KMS-11 (cell line): ENCODE results near the gene DKC1.

Experiments used
- H2AFZ ChIP-seq: fragments of 200-600 bp; sonication (generic); 2 replicates; pipeline ENCODE4 v1.6.1; 2016; ENCODE audit warnings: antibody characterized with exemption, mixed run types, low read depth
- H3K27ac ChIP-seq: fragments of 200-600 bp; sonication (generic); 2 replicates; pipeline ENCODE4 v1.6.1; 2016; ENCODE audit warnings: mild to moderate bottlenecking, mixed run types
- H3K27me3 ChIP-seq: fragments of 200-600 bp; sonication (generic); 2 replicates; pipeline ENCODE4 v1.6.1; 2017; ENCODE audit warnings: mild to moderate bottlenecking, low read depth, mixed run types, moderate library complexity; ENCODE audit not compliant: insufficient read depth
- H3K36me3 ChIP-seq: fragments of 200-600 bp; sonication (generic); 2 replicates; pipeline ENCODE4 v1.6.1; 2017; ENCODE audit warnings: mild to moderate bottlenecking, mixed run types; ENCODE audit not compliant: insufficient read depth
- H3K4me1 ChIP-seq: fragments of 200-600 bp; sonication (generic); 2 replicates; pipeline ENCODE4 v1.6.1; 2016; ENCODE audit warnings: mild to moderate bottlenecking, low read depth, mixed run types; ENCODE audit not compliant: poor library complexity, severe bottlenecking
- H3K4me2 ChIP-seq: fragments of 200-600 bp; sonication (generic); 2 replicates; pipeline ENCODE4 v1.7.0; 2016; ENCODE audit warnings: mild to moderate bottlenecking, mixed run types
- H3K4me3 ChIP-seq: fragments of 200-600 bp; sonication (generic); IDR thresholded peaks from 2 replicates; pipeline ENCODE4 v1.6.1; 2017; ENCODE audit warnings: low read depth, low read length, mixed read lengths; ENCODE audit not compliant: insufficient read depth
- H3K79me2 ChIP-seq: fragments of 200-600 bp; sonication (generic); 2 replicates; pipeline ENCODE4 v1.6.1; 2016; ENCODE audit warnings: low read depth, mixed run types; ENCODE audit not compliant: insufficient read depth
- H3K9ac ChIP-seq: fragments of 200-600 bp; sonication (generic); 2 replicates; pipeline ENCODE4 v1.6.1; 2016; ENCODE audit warnings: mild to moderate bottlenecking, mixed run types
- H4K20me1 ChIP-seq: fragments of 200-600 bp; sonication (generic); 2 replicates; pipeline ENCODE4 v1.6.1; 2016; ENCODE audit warnings: mild to moderate bottlenecking, mixed run types; ENCODE audit not compliant: insufficient read depth
- TF ChIP-seq, protein P1 (sequence below): fragments of 200-600 bp; sonication (generic); conservative IDR thresholded peaks from 2 replicates; pipeline ENCODE4 v1.6.1; 2017; ENCODE audit warnings: low read depth, mild to moderate bottlenecking, antibody characterized with exemption, low read length, moderate library complexity, mixed read lengths

The DKC1 gene

DNA sequence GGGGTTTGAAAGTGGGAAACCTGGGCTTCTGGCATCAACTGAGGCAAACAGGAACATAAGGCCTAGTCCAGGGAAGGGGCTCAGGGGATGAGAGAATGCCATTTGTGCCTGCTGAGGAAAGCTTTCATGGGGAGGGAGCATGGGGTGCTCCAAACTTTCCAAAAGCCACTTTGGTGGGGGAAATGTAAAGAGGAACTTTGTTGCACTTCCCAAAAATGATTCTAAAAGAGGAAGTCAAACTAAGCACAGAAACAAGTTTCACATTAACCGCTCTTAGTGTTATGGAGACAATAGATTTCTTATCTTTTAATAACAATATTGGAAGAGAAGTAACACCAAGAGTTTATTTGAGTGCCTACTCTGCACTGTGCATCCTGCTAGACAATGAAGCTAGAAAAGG is 44.0 kb upstream of the DKC1 start:
- no peaks in the 10 kb centered on the region for H3K36me3 ChIP-seq
- H4K20me1 ChIP-seq, result no peaks in the 10 kb centered on the region
- TF ChIP-seq, protein P1, sequence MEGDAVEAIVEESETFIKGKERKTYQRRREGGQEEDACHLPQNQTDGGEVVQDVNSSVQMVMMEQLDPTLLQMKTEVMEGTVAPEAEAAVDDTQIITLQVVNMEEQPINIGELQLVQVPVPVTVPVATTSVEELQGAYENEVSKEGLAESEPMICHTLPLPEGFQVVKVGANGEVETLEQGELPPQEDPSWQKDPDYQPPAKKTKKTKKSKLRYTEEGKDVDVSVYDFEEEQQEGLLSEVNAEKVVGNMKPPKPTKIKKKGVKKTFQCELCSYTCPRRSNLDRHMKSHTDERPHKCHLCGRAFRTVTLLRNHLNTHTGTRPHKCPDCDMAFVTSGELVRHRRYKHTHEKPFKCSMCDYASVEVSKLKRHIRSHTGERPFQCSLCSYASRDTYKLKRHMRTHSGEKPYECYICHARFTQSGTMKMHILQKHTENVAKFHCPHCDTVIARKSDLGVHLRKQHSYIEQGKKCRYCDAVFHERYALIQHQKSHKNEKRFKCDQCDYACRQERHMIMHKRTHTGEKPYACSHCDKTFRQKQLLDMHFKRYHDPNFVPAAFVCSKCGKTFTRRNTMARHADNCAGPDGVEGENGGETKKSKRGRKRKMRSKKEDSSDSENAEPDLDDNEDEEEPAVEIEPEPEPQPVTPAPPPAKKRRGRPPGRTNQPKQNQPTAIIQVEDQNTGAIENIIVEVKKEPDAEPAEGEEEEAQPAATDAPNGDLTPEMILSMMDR, result no peak
- no peaks in the 10 kb centered on the region for H3K4me1 ChIP-seq
- H3K79me2 ChIP-seq, result no peaks in the 10 kb centered on the region
- no peak overlapping the region for H3K4me3 ChIP-seq
- no peak overlapping the region for H3K9ac ChIP-seq
- no peak overlapping the region for H2AFZ ChIP-seq
- H3K27me3 ChIP-seq, result no peaks in the 10 kb centered on the region
- no peak overlapping the region for H3K4me2 ChIP-seq
- H3K27ac ChIP-seq, result no peak overlapping the region

DNA sequence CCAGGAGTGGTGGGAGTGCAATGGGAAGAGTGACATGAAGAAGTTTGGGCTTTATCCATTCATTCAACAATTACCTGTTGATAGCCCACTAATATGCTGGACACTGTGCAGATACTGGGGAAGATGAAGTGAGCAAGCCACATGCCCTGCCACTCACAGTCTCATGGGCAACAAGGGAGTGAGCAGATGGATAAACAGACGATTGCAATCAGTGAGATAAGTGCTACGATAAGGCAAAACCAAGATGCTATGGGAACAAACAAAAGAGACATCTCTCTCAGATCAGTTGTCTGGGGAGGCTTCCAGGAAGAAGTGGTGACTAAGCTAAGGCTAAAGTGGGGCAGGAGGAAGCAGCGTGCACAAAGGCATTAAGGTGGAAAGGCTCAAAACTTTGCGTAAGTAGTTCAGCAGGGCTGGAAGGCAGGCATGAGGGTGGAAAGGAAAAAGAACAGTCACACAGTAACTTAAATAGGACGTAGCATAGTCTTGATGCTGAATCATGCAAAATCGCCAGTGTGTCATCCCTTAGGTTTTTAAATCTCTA is 43.5 kb upstream of the DKC1 start:
- Histone ChIP-seq H3K4me1 (no peaks in the 10 kb centered on the region), H3K27ac (no peak overlapping the region), H4K20me1 (no peaks in the 10 kb centered on the region), H3K4me3 (no peak overlapping the region), H3K36me3 (no peaks in the 10 kb centered on the region), H3K79me2 (no peaks in the 10 kb centered on the region), H3K4me2 (no peak overlapping the region), H3K27me3 (no peaks in the 10 kb centered on the region), H2AFZ (no peak overlapping the region), H3K9ac (no peak overlapping the region)
- TF ChIP-seq, protein P1, result no peak

DNA sequence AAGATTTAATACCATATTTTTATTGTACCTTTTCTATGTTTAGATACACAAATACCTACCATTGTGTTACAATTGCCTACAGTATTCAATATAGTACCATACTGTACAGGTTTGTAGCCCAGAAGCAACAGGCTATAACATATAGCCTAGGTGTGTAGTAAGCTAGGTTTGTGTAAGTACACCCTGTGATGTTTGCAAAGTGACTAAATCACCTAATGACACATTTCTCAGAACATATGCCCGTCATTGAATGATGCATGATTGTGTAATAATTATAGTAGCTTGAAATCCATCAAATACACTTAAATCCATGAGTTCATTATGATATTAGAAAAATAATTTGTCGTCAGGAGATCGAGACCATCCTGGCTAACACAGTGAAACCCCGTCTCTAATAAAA is 42.6 kb upstream of the DKC1 start:
- H3K79me2 ChIP-seq, result no peaks in the 10 kb centered on the region
- TF ChIP-seq, protein P1, result no peak
- no peaks in the 10 kb centered on the region for H3K36me3 ChIP-seq
- H2AFZ ChIP-seq, result no peak overlapping the region
- no peak overlapping the region for H3K27ac ChIP-seq
- no peak overlapping the region for H3K9ac ChIP-seq
- H3K4me2 ChIP-seq, result no peak overlapping the region
- H3K4me1 ChIP-seq, result no peaks in the 10 kb centered on the region
- no peaks in the 10 kb centered on the region for H3K27me3 ChIP-seq
- H3K4me3 ChIP-seq, result no peak overlapping the region
- H4K20me1 ChIP-seq, result no peaks in the 10 kb centered on the region

DNA sequence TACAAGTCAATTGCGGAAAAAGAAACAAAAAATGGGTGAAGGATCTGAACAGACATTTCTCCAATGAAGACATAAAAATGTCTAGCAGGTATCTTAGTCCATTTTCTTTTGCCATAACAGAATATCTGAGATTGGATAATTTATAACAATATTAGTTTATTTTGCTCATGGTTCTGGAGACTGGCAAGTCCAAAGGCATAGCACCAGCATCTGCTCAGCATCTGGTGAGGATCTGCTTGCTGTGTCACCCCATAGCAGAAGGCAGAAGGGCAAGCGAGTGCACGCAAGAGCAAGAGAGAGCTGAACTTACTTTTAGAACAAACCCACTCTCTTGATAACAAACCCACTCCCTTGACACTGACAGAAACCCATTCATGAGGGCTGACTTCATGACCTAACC is 41.5 kb upstream of the DKC1 start:
- H3K9ac ChIP-seq, result no peak overlapping the region
- no peak overlapping the region for H3K4me2 ChIP-seq
- no peaks in the 10 kb centered on the region for H3K27me3 ChIP-seq
- H2AFZ ChIP-seq, result no peak overlapping the region
- no peak overlapping the region for H3K4me3 ChIP-seq
- no peaks in the 10 kb centered on the region for H4K20me1 ChIP-seq
- TF ChIP-seq, protein P1, result no peak
- no peak overlapping the region for H3K27ac ChIP-seq
- H3K4me1 ChIP-seq, result no peaks in the 10 kb centered on the region
- H3K36me3 ChIP-seq, result no peaks in the 10 kb centered on the region
- no peaks in the 10 kb centered on the region for H3K79me2 ChIP-seq
